H1 (cell line): Measurements from ENCODE around the gene QPCTL. TPM values are rescaled to one million over a fixed set of nuclear protein-coding genes. Genes with fewer than 3 reads are reported as not detected.

ENCODE experiments used
- ASH2L ChIP-seq: fragments of 200-600, 300-600 bp; sonication (generic); IDR thresholded peaks from one replicate; pipeline ENCODE4 v1.7.1; 2017; ENCODE audit warnings: low read length
- BACH1 ChIP-seq: IDR thresholded peaks from 2 replicates; pipeline ENCODE4 v1.6.1; 2012; ENCODE audit warnings: low read length, improper control_type of control experiment
- BRCA1 ChIP-seq: IDR thresholded peaks from 2 replicates; pipeline ENCODE4 v1.6.1; 2012; ENCODE audit warnings: low read depth, low read length, improper control_type of control experiment
- CHD2 ChIP-seq: IDR thresholded peaks from 2 replicates; pipeline ENCODE4 v1.6.1; 2012; ENCODE audit warnings: low read length, improper control_type of control experiment
- HDAC2 ChIP-seq, 2 experiments: fragments of 300-600 bp in 1 of 2; sonication (generic) in 1 of 2; IDR thresholded peaks; 2 replicates each; pipeline ENCODE4 v1.6.1; 2011 to 2012; ENCODE audit warnings: low read depth in 2 of 2, low read length in 2 of 2, mild to moderate bottlenecking in 2 of 2, moderate library complexity in 2 of 2, borderline replicate concordance in 1 of 2, inconsistent platforms in 1 of 2
- NANOG ChIP-seq: IDR thresholded peaks from 2 replicates; pipeline ENCODE4 v1.6.1; 2011; ENCODE audit warnings: low read length, low read depth, mild to moderate bottlenecking, inconsistent platforms; ENCODE audit not compliant: insufficient read depth, poor library complexity, severe bottlenecking
- PHF8 ChIP-seq: fragments of 200-600 bp; sonication (generic); conservative IDR thresholded peaks from 2 replicates; pipeline ENCODE4 v1.7.1; 2012; ENCODE audit warnings: low read depth, mild to moderate bottlenecking, inconsistent platforms, low read length, moderate library complexity
- POLR2A ChIP-seq, 2 experiments: IDR thresholded peaks; 1 replicate in 1 of 2; 2 replicates in 1 of 2; pipeline ENCODE4 v1.6.1; 2011; ENCODE audit warnings: low read depth in 2 of 2, low read length in 2 of 2, mild to moderate bottlenecking in 2 of 2; ENCODE audit errors: control extremely low read depth in 1 of 2
- POLR2AphosphoS5 ChIP-seq: IDR thresholded peaks from 2 replicates; pipeline ENCODE4 v1.6.1; 2011; ENCODE audit warnings: low read depth, low read length
- RBBP5 ChIP-seq: IDR thresholded peaks from 2 replicates; pipeline ENCODE4 v1.7.1; 2012; ENCODE audit warnings: low read depth, mild to moderate bottlenecking, inconsistent platforms, low read length, moderate library complexity, borderline replicate concordance
- RXRA ChIP-seq: IDR thresholded peaks from 2 replicates; pipeline ENCODE4 v1.6.1; 2011; ENCODE audit warnings: low read depth, mild to moderate bottlenecking, low read length, moderate library complexity; ENCODE audit not compliant: insufficient read depth
- SAP30 ChIP-seq: fragments of 300-600 bp; sonication (generic); IDR thresholded peaks from 2 replicates; pipeline ENCODE4 v1.7.1; 2012; ENCODE audit warnings: low read length, moderate library complexity, mild to moderate bottlenecking, inconsistent platforms; ENCODE audit not compliant: insufficient read depth, insufficient replicate concordance
- SIX5 ChIP-seq: IDR thresholded peaks from 2 replicates; pipeline ENCODE4 v1.6.1; 2011; ENCODE audit warnings: mild to moderate bottlenecking, low read depth, low read length
- SP1 ChIP-seq: IDR thresholded peaks from 2 replicates; pipeline ENCODE4 v1.6.1; 2011; ENCODE audit warnings: low read depth, low read length
- TAF1 ChIP-seq: IDR thresholded peaks from 2 replicates; pipeline ENCODE4 v1.6.1; 2011; ENCODE audit warnings: mild to moderate bottlenecking, low read depth, low read length
- TAF7 ChIP-seq: optimal IDR thresholded peaks from 2 replicates; pipeline ENCODE3; 2011; ENCODE audit warnings: low read depth, mild to moderate bottlenecking, inconsistent platforms, low read length, moderate library complexity, borderline replicate concordance
- polyA plus RNA-seq, 7 experiments: library from polyadenylated mRNA; depleted of rRNA in 3 of 7; stranded (reverse) in 5 of 7; unstranded in 2 of 7; fragments of >200 nt in 5 of 7; fragments of 200-250 nt in 2 of 7; gene quantifications; 1 replicate in 5 of 7; 2 replicates in 1 of 7; 4 replicates in 1 of 7; pipeline versions ENCODE4 v1.2.1 to v1.2.3, GENCODE V29; 2011 to 2013; ENCODE audit warnings: missing spikeins in 2 of 7, mixed read lengths in 2 of 7
- total RNA-seq: library from RNA; stranded (reverse); fragmentation: NEBNext Ultra II Directional; extraction: Animal tissue kit (Norgen Biotek cat#: 25700); gene quantifications from 2 replicates; pipeline ENCODE4 v1.2.1, GENCODE V29; 2021
- TF ChIP-seq, protein P1 (sequence below): IDR thresholded peaks from 2 replicates; pipeline ENCODE4 v1.6.1; 2012; ENCODE audit warnings: low read length, inconsistent platforms
- TF ChIP-seq, protein P2 (sequence below): IDR thresholded peaks from 2 replicates; pipeline ENCODE4 v1.6.1; 2012; ENCODE audit warnings: inconsistent platforms
- TF ChIP-seq, protein P3 (sequence below): IDR thresholded peaks from 2 replicates; pipeline ENCODE4 v1.6.1; 2012; ENCODE audit warnings: inconsistent platforms

QPCTL gene
- total and polyA plus RNA-seq, 2 of the 8 experiments (the other 6 are each of a cell fraction or from before 2014, with no cell fraction given) = 25.2 to 35.3 TPM

DNA sequence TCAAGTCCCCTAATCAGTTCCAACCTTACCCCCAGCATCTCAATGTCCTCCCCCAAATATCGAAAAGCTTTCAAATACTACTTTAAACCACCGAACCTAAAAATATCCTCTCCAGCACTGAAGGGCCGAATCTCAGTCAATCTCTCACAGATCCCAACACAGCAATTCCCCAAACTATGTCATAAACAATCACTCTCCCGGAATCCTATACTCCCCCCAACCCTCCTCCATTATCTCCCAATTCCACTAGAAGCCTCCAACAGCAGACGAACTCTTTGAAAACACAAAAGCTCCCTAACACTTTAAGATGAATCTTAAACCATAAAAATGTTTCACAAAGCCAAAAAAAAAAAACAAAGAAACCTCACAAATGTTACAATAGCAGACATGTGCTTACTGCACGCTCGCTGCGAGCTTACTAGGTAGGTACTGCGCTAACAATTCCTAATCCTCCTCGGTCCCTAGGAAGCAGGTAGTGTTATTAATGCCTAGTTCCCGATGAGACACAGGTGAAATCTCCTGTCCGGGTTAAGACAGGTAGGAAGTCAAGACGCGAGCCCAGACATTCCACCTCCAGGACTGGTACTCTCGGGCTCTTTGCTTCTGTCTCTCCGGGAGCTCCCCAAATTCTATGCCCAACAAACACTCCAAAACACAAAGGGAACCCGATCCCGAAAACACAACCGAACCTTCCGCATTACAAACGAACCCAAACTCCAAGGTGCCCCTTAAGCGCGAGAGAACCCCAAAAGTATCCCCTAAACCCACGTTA, 24.1 kb downstream of the QPCTL start (continued):
- TF ChIP-seq RBBP5 (no peak), ASH2L (peak; percentile 16), PHF8 (no peak; the same call in 1 of the 2 replicates), BRCA1 (no peak), BACH1 (no peak), SIX5 (no peak), TAF7 (peak; percentile 69), POLR2A (IDR thresholded peaks at IDR 0.05; ENCODE audit: control extremely low read depth in 1 of 2, low read depth in 2 of 2, low read length in 2 of 2) (peak in 1 of 2 experiments; percentile 14; a peak in 2 of 3 replicates), POLR2AphosphoS5 (peak; percentile 41; the same call in 1 of the 2 replicates), RXRA (no peak), HDAC2 (IDR thresholded peaks at IDR 0.05; ENCODE audit: borderline replicate concordance in 1 of 2, low read depth in 2 of 2, low read length in 2 of 2) (no peak), SAP30 (no peak), SP1 (no peak), CHD2 (no peak), TAF1 (peak; percentile 63), NANOG (no peak)
- TF ChIP-seq, protein P1, sequence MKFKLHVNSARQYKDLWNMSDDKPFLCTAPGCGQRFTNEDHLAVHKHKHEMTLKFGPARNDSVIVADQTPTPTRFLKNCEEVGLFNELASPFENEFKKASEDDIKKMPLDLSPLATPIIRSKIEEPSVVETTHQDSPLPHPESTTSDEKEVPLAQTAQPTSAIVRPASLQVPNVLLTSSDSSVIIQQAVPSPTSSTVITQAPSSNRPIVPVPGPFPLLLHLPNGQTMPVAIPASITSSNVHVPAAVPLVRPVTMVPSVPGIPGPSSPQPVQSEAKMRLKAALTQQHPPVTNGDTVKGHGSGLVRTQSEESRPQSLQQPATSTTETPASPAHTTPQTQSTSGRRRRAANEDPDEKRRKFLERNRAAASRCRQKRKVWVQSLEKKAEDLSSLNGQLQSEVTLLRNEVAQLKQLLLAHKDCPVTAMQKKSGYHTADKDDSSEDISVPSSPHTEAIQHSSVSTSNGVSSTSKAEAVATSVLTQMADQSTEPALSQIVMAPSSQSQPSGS = no peak
- TF ChIP-seq, protein P2, sequence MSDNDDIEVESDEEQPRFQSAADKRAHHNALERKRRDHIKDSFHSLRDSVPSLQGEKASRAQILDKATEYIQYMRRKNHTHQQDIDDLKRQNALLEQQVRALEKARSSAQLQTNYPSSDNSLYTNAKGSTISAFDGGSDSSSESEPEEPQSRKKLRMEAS = peak; percentile 35; the same call in 1 of the 2 replicates
- TF ChIP-seq, protein P3, sequence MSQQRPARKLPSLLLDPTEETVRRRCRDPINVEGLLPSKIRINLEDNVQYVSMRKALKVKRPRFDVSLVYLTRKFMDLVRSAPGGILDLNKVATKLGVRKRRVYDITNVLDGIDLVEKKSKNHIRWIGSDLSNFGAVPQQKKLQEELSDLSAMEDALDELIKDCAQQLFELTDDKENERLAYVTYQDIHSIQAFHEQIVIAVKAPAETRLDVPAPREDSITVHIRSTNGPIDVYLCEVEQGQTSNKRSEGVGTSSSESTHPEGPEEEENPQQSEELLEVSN = no peak
